Smooth muscle cell (in vitro differentiated cells): ENCODE results near the gene PROM1. TPM values are rescaled to one million over a fixed set of nuclear protein-coding genes. Genes with fewer than 3 reads are reported as not detected.

ENCODE experiments used
- DNase-seq: peaks from one replicate; lab custom pipeline; 2025; ENCODE audit not compliant: unreplicated experiment; lab: John Stamatoyannopoulos, UW
- H2AFZ ChIP-seq: fragments of 200-600 bp; sonication (generic); 2 replicates; pipeline ENCODE4 v1.6.0; 2016; ENCODE audit warnings: antibody characterized with exemption, low read depth, mild to moderate bottlenecking
- H3F3A ChIP-seq: fragments of 200-600 bp; sonication (generic); 2 replicates; pipeline ENCODE4 v1.6.0; 2017; ENCODE audit warnings: antibody characterized with exemption, low read depth
- H3K27ac ChIP-seq: fragments of 200-600 bp; sonication (generic); 2 replicates; pipeline ENCODE4 v1.5.1; 2016; ENCODE audit warnings: low read depth, mild to moderate bottlenecking
- H3K27me3 ChIP-seq: fragments of 200-600 bp; sonication (generic); 2 replicates; pipeline ENCODE4 v1.6.1; 2016; ENCODE audit warnings: low read depth, mild to moderate bottlenecking
- H3K36me3 ChIP-seq: fragments of 200-600 bp; sonication (generic); 2 replicates; pipeline ENCODE4 v1.5.1; 2016; ENCODE audit warnings: low read depth
- H3K4me1 ChIP-seq: fragments of 200-600 bp; sonication (generic); 2 replicates; pipeline ENCODE4 v1.5.1; 2016; ENCODE audit warnings: low read depth
- H3K4me2 ChIP-seq: fragments of 200-600 bp; sonication (generic); 2 replicates; pipeline ENCODE4 v1.6.0; 2016; ENCODE audit warnings: mild to moderate bottlenecking
- H3K4me3 ChIP-seq: fragments of 200-600 bp; sonication (generic); 2 replicates; pipeline ENCODE4 v1.5.1; 2016; ENCODE audit warnings: mild to moderate bottlenecking
- H3K79me2 ChIP-seq: fragments of 200-600 bp; sonication (generic); 2 replicates; pipeline ENCODE4 v1.6.0; 2016; ENCODE audit warnings: low read depth, mild to moderate bottlenecking
- H3K9ac ChIP-seq: fragments of 200-600 bp; sonication (generic); 2 replicates; pipeline ENCODE4 v1.6.0; 2016; ENCODE audit warnings: low read depth
- H3K9me3 ChIP-seq: fragments of 200-600 bp; sonication (generic); replicated peaks from 2 replicates; pipeline ENCODE4 v1.5.1; 2016; ENCODE audit warnings: low read depth
- H4K20me1 ChIP-seq: fragments of 200-600 bp; sonication (generic); 2 replicates; pipeline ENCODE4 v1.6.0; 2016; ENCODE audit warnings: low read depth
- CTCF ChIP-seq: fragments of 200-600 bp; sonication (generic); IDR thresholded peaks from 2 replicates; pipeline ENCODE4 v1.5.1; 2017; ENCODE audit warnings: borderline replicate concordance, mild to moderate bottlenecking, antibody characterized with exemption; ENCODE audit not compliant: insufficient read depth, poor library complexity, severe bottlenecking
- WGBS: methylation state at CpG from one replicate; pipeline ENCODE4 v1.1.7; 2016; ENCODE audit warnings: low lambda C conversion rate; 5-methylcytosine and 5-hydroxymethylcytosine counted together
- polyA plus RNA-seq: library from polyadenylated mRNA; unstranded; fragments of >200 nt; fragmentation: Nextera tagmentation; extraction: Ambion mirVana; gene quantifications from 2 replicates; pipeline ENCODE4 v1.2.1, GENCODE V29; 2016
- total RNA-seq: library from RNA; depleted of rRNA; stranded (reverse); fragments of >200 nt; gene quantifications from 2 replicates; pipeline ENCODE4 v1.2.3, GENCODE V29; 2014

PROM1 gene
- total and polyA plus RNA-seq, 2 experiments from 2014 or later = 0.56 to 1.7 TPM

- Histone ChIP-seq H3K4me2 (no peak overlapping the region), H3K27ac (no peak overlapping the region), H3K27me3 (peaks cover 36% of the 10 kb centered on the region), H2AFZ (no peak overlapping the region), H3K79me2 (no peaks in the 10 kb centered on the region), H3K9me3 (no peaks in the 10 kb centered on the region), H3K4me1 (no peaks in the 10 kb centered on the region), H3F3A (no peaks in the 10 kb centered on the region), H3K9ac (no peak overlapping the region), H3K4me3 (no peak overlapping the region), H3K36me3 (no peaks in the 10 kb centered on the region), H4K20me1 (no peaks in the 10 kb centered on the region)
- TF ChIP-seq CTCF = no peak
- no peak for DNase-seq
- WGBS = 92% methylated on average over 7 of the region's 7 CpGs
These were observed 157.3 kb downstream of the PROM1 start for GRCh38 chr4:15926486-15926885.

- Histone ChIP-seq H3F3A (no peaks in the 10 kb centered on the region), H3K4me1 (no peaks in the 10 kb centered on the region), H2AFZ (no peak overlapping the region), H3K36me3 (no peaks in the 10 kb centered on the region), H3K9ac (no peak overlapping the region), H3K79me2 (no peaks in the 10 kb centered on the region), H3K4me2 (no peak overlapping the region), H3K27me3 (peaks cover 31% of the 10 kb centered on the region), H4K20me1 (no peaks in the 10 kb centered on the region), H3K9me3 (no peaks in the 10 kb centered on the region), H3K27ac (no peak overlapping the region), H3K4me3 (no peak overlapping the region)
- WGBS = 93% methylated on average over 3 of the region's 3 CpGs
- no peak for TF ChIP-seq CTCF
- DNase-seq = no peak
These were observed 158.0 kb downstream of the PROM1 start for GRCh38 chr4:15925830-15926229.

GRCh38 chr4:15921592-15921932 lies 162.3 kb downstream of the PROM1 start:
- H3K4me3 ChIP-seq = no peak overlapping the region
- H2AFZ ChIP-seq = no peak overlapping the region
- H3K36me3 ChIP-seq = no peaks in the 10 kb centered on the region
- H3K9me3 ChIP-seq = no peaks in the 10 kb centered on the region
- peaks cover 28% of the 10 kb centered on the region for H3K27me3 ChIP-seq
- no peak for TF ChIP-seq CTCF
- H3F3A ChIP-seq = no peaks in the 10 kb centered on the region
- H3K4me1 ChIP-seq = no peaks in the 10 kb centered on the region
- WGBS = 86% methylated on average over 1 of the region's 1 CpG
- H3K9ac ChIP-seq = no peak overlapping the region
- H4K20me1 ChIP-seq = no peaks in the 10 kb centered on the region
- DNase-seq = no peak
- no peaks in the 10 kb centered on the region for H3K79me2 ChIP-seq
- H3K27ac ChIP-seq = no peak overlapping the region
- H3K4me2 ChIP-seq = no peak overlapping the region

GRCh38 chr4:15920723-15921591 lies 162.9 kb downstream of the PROM1 start:
- no peak overlapping the region for H2AFZ ChIP-seq
- H3K79me2 ChIP-seq = no peaks in the 10 kb centered on the region
- WGBS = 32% methylated on average over 4 of the region's 4 CpGs
- H3K36me3 ChIP-seq = no peaks in the 10 kb centered on the region
- peak; percentile 12 for DNase-seq
- TF ChIP-seq CTCF = no peak
- H3K4me1 ChIP-seq = no peaks in the 10 kb centered on the region
- H3K4me2 ChIP-seq = peak overlapping the region; percentile 68
- H3K27me3 ChIP-seq = peaks cover 25% of the 10 kb centered on the region
- no peak overlapping the region for H3K4me3 ChIP-seq
- no peaks in the 10 kb centered on the region for H3F3A ChIP-seq
- peak overlapping the region; percentile 67 for H3K9ac ChIP-seq
- H3K9me3 ChIP-seq = no peaks in the 10 kb centered on the region
- H4K20me1 ChIP-seq = no peaks in the 10 kb centered on the region
- peak overlapping the region; percentile 86 for H3K27ac ChIP-seq
